ENCODE results near the gene CYSRT1. TPM values are rescaled to one million over a fixed set of nuclear protein-coding genes. Genes with fewer than 3 reads are reported as not detected.

The CYSRT1 gene
- total RNA-seq, 1 donor from 2014 or later: not detected

- H3K27ac Mint-ChIP-seq: no peak overlapping the region
- no peak overlapping the region for H3K4me3 ChIP-seq
- H3K79me2 ChIP-seq (ENCODE audit: low read depth): no peaks in the 10 kb centered on the region
- DNase-seq (ENCODE audit: low spot score): no peak
- TF ChIP-seq EZH2 (IDR thresholded peaks at IDR 0.05) (no peak), EZH2phosphoT487 (IDR thresholded peaks at IDR 0.05) (no peak), CTCF (IDR thresholded peaks at IDR 0.05) (no peak)
- no peaks in the 10 kb centered on the region for H3K36me3 ChIP-seq
- peaks cover 8% of the 10 kb centered on the region for H3K27me3 Mint-ChIP-seq (ENCODE audit: insufficient read depth, low read depth)
- H3K9me3 Mint-ChIP-seq: no peaks in the 10 kb centered on the region
- H3K36me3 Mint-ChIP-seq: peaks cover 8% of the 10 kb centered on the region
- no peak overlapping the region for H3K9ac ChIP-seq
- no peak overlapping the region for H3K27ac ChIP-seq
- no peak overlapping the region for H3K4me3 Mint-ChIP-seq
- no peaks in the 10 kb centered on the region for H4K20me1 ChIP-seq (ENCODE audit: low read depth)
- H3K4me2 ChIP-seq: no peak overlapping the region
- no peaks in the 10 kb centered on the region for H3K27me3 ChIP-seq
- peaks cover 6% of the 10 kb centered on the region for H3K4me1 ChIP-seq
- peaks cover 7% of the 10 kb centered on the region for H3F3A ChIP-seq (ENCODE audit: low read depth)
- no peaks in the 10 kb centered on the region for H3K9me3 ChIP-seq (ENCODE audit: low read depth)
- peaks cover 10% of the 10 kb centered on the region for H3K4me1 Mint-ChIP-seq
- no peak overlapping the region for H2AFZ ChIP-seq (replicated peaks)
These were observed 46.7 kb downstream of the CYSRT1 start for GRCh38 chr9:137271696-137272076.

GRCh38 chr9:137272241-137273094 is 47.5 kb downstream of the CYSRT1 start:
- Mint-ChIP-seq H3K36me3 (peaks cover 8% of the 10 kb centered on the region), H3K27ac (no peak overlapping the region), H3K27me3 (ENCODE audit: insufficient read depth, low read depth) (peaks cover 8% of the 10 kb centered on the region), H3K4me1 (peaks cover 14% of the 10 kb centered on the region), H3K4me3 (no peak overlapping the region), H3K9me3 (no peaks in the 10 kb centered on the region)
- no peaks in the 10 kb centered on the region for H3K36me3 ChIP-seq
- no peak overlapping the region for H3K4me2 ChIP-seq
- H3K9ac ChIP-seq: no peak overlapping the region
- no peak overlapping the region for H3K27ac ChIP-seq
- DNase-seq (ENCODE audit: low spot score): no peak
- H3F3A ChIP-seq (ENCODE audit: low read depth): peaks cover 14% of the 10 kb centered on the region
- peaks cover 14% of the 10 kb centered on the region for H3K4me1 ChIP-seq
- H4K20me1 ChIP-seq (ENCODE audit: low read depth): no peaks in the 10 kb centered on the region
- TF ChIP-seq EZH2 (IDR thresholded peaks at IDR 0.05): no peak
- no peak for TF ChIP-seq EZH2phosphoT487 (IDR thresholded peaks at IDR 0.05)
- TF ChIP-seq CTCF (IDR thresholded peaks at IDR 0.05): no peak
- H3K4me3 ChIP-seq: no peak overlapping the region
- no peaks in the 10 kb centered on the region for H3K9me3 ChIP-seq (ENCODE audit: low read depth)
- H3K27me3 ChIP-seq: no peaks in the 10 kb centered on the region
- H3K79me2 ChIP-seq (ENCODE audit: low read depth): no peaks in the 10 kb centered on the region
- no peak overlapping the region for H2AFZ ChIP-seq (replicated peaks)

- Histone ChIP-seq H3K27me3 (peaks cover 4% of the 10 kb centered on the region), H4K20me1 (ENCODE audit: low read depth) (no peaks in the 10 kb centered on the region), H3K4me2 (no peak overlapping the region), H3K36me3 (no peaks in the 10 kb centered on the region), H3K9ac (no peak overlapping the region), H3K4me3 (no peak overlapping the region), H3F3A (ENCODE audit: low read depth) (peaks cover 17% of the 10 kb centered on the region), H3K9me3 (ENCODE audit: low read depth) (no peaks in the 10 kb centered on the region), H3K79me2 (ENCODE audit: low read depth) (no peaks in the 10 kb centered on the region), H3K4me1 (peaks cover 20% of the 10 kb centered on the region), H3K27ac (no peak overlapping the region), H2AFZ (replicated peaks) (no peak overlapping the region)
- Mint-ChIP-seq H3K9me3 (no peaks in the 10 kb centered on the region), H3K27me3 (ENCODE audit: insufficient read depth, low read depth) (peaks cover 8% of the 10 kb centered on the region), H3K36me3 (peaks cover 5% of the 10 kb centered on the region), H3K4me3 (no peak overlapping the region), H3K27ac (no peak overlapping the region), H3K4me1 (peaks cover 14% of the 10 kb centered on the region)
- DNase-seq (ENCODE audit: low spot score): no peak
- TF ChIP-seq EZH2 (IDR thresholded peaks at IDR 0.05) (no peak), EZH2phosphoT487 (IDR thresholded peaks at IDR 0.05) (no peak), CTCF (IDR thresholded peaks at IDR 0.05) (no peak)
These were observed 48.1 kb downstream of the CYSRT1 start for GRCh38 chr9:137273095-137273490.

Data from neural progenitor cell (in vitro differentiated cells).